Erythroblast (primary cell): ENCODE measurements around the gene TMEM243.

ENCODE experiments used
- DNase-seq, 2 experiments: peaks; one replicate each; lab custom pipeline; 2025; lab: John Stamatoyannopoulos, UW
- GATA1 ChIP-seq: IDR thresholded peaks from 2 replicates; pipeline ENCODE4 v1.6.1; 2011; ENCODE audit warnings: low read depth, mild to moderate bottlenecking, control low read depth, low read length, moderate library complexity
- POLR2A ChIP-seq: IDR thresholded peaks from 2 replicates; pipeline ENCODE4 v1.6.1; 2011; ENCODE audit warnings: mild to moderate bottlenecking, low read length

Gene TMEM243

GRCh38 chr7:87202208-87202607 lies 17.3 kb downstream of the TMEM243 start:
- no peak for DNase-seq
- no peak for TF ChIP-seq POLR2A
- TF ChIP-seq GATA1: no peak

GRCh38 chr7:87199700-87200450 lies 19.7 kb downstream of the TMEM243 start:
- DNase-seq: no peak
- TF ChIP-seq GATA1: no peak

- no peak for DNase-seq
- TF ChIP-seq GATA1: no peak
- TF ChIP-seq POLR2A: no peak
These were observed 20.3 kb downstream of the TMEM243 start for GRCh38 chr7:87199241-87199640.

GRCh38 chr7:87193912-87194311 lies 25.6 kb downstream of the TMEM243 start:
- no peak for TF ChIP-seq GATA1
- DNase-seq: no peak

- DNase-seq: no peak
- TF ChIP-seq GATA1: no peak
- TF ChIP-seq POLR2A: no peak
These were observed 26.6 kb downstream of the TMEM243 start for GRCh38 chr7:87192784-87193487.

- no peak for DNase-seq
- no peak for TF ChIP-seq POLR2A
- no peak for TF ChIP-seq GATA1
These were observed 28.7 kb downstream of the TMEM243 start for GRCh38 chr7:87190783-87191182.

- no peak for DNase-seq
- TF ChIP-seq GATA1: no peak
- TF ChIP-seq POLR2A: no peak
These were observed 30.6 kb downstream of the TMEM243 start for GRCh38 chr7:87188930-87189329.

GRCh38 chr7:87187120-87187519 lies 32.4 kb downstream of the TMEM243 start:
- DNase-seq: no peak
- TF ChIP-seq GATA1 (no peak), POLR2A (no peak)

GRCh38 chr7:87179180-87179579 lies 40.4 kb downstream of the TMEM243 start:
- TF ChIP-seq POLR2A: no peak
- TF ChIP-seq GATA1: no peak
- DNase-seq: no peak

GRCh38 chr7:87178320-87178719 lies 41.2 kb downstream of the TMEM243 start:
- TF ChIP-seq POLR2A: no peak
- TF ChIP-seq GATA1: no peak
- no peak for DNase-seq

- TF ChIP-seq GATA1 (no peak), POLR2A (no peak)
- peak; percentile 21 to 35 for DNase-seq
These were observed 46.1 kb downstream of the TMEM243 start for GRCh38 chr7:87173471-87173870.

- no peak for TF ChIP-seq POLR2A
- TF ChIP-seq GATA1: no peak
- no peak for DNase-seq
These were observed 48.1 kb downstream of the TMEM243 start for GRCh38 chr7:87171282-87171934.

GRCh38 chr7:87170828-87171227 lies 48.7 kb downstream of the TMEM243 start:
- no peak for DNase-seq
- TF ChIP-seq POLR2A (no peak), GATA1 (no peak)

GRCh38 chr7:87164433-87164832 lies 55.1 kb downstream of the TMEM243 start:
- TF ChIP-seq GATA1: no peak
- no peak for TF ChIP-seq POLR2A
- DNase-seq: no peak

- no peak for DNase-seq
- no peak for TF ChIP-seq POLR2A
- no peak for TF ChIP-seq GATA1
These were observed 60.0 kb downstream of the TMEM243 start for GRCh38 chr7:87159538-87159937.
